KOPT-K1 (cell line): ENCODE data around the gene KCNH4.

Source experiments
- H3K27ac ChIP-seq: fragments of 200-600 bp; sonication (generic); 2 replicates; pipeline ENCODE4 v1.5.1; 2016; ENCODE audit warnings: antibody characterized with exemption, mild to moderate bottlenecking, low read depth, low read length; ENCODE audit not compliant: poor library complexity, severe bottlenecking
- H3K36me3 ChIP-seq: fragments of 200-600 bp; sonication (generic); 2 replicates; pipeline ENCODE4 v1.5.1; 2017; ENCODE audit warnings: antibody characterized with exemption, mild to moderate bottlenecking, low read length, moderate library complexity; ENCODE audit not compliant: insufficient read depth
- H3K9me3 ChIP-seq: fragments of 200-600 bp; sonication (generic); 2 replicates; pipeline ENCODE4 v1.5.1; 2017; ENCODE audit warnings: antibody characterized with exemption, low read length, mild to moderate bottlenecking; ENCODE audit not compliant: insufficient read depth, poor library complexity, severe bottlenecking

Gene KCNH4

DNA sequence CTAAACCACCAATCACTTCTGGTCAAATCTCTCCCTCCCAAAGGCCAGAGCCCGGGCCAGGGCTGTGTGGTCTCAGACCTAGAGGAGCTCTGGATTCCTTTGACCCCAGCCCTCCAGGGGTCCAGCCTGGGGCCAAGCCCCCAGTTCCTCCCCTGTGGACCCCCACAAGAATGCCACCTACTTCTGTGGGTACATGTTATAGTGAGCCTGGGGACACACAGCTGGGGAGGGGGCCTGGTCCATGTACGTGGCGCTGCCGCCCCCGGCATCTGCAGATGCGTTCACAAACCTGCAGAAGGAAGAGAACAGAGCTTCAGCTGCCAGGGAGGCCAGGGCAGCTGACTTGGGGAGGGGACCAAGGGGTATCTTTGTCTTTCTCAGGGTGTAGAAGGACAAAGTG is 21.2 kb upstream of the KCNH4 start:
- H3K9me3 ChIP-seq: no peaks in the 10 kb centered on the region
- no peak overlapping the region for H3K27ac ChIP-seq
- peaks cover 83% of the 10 kb centered on the region for H3K36me3 ChIP-seq

DNA sequence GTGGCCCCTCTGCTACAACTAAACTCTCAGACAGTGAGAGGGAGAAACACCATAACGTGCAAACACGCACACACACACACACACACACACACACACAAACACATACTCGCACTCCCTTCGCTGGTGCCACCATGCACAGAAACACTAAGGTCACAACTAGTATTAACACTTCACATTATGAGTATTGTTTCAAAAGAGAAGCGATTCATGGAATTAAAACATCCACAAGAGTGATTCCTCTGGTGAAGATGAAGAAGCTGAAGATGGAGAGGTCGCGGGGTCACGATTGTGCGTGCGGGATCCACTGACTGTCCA is 20.5 kb upstream of the KCNH4 start:
- Histone ChIP-seq H3K27ac (no peak overlapping the region), H3K36me3 (peaks cover 75% of the 10 kb centered on the region)

DNA sequence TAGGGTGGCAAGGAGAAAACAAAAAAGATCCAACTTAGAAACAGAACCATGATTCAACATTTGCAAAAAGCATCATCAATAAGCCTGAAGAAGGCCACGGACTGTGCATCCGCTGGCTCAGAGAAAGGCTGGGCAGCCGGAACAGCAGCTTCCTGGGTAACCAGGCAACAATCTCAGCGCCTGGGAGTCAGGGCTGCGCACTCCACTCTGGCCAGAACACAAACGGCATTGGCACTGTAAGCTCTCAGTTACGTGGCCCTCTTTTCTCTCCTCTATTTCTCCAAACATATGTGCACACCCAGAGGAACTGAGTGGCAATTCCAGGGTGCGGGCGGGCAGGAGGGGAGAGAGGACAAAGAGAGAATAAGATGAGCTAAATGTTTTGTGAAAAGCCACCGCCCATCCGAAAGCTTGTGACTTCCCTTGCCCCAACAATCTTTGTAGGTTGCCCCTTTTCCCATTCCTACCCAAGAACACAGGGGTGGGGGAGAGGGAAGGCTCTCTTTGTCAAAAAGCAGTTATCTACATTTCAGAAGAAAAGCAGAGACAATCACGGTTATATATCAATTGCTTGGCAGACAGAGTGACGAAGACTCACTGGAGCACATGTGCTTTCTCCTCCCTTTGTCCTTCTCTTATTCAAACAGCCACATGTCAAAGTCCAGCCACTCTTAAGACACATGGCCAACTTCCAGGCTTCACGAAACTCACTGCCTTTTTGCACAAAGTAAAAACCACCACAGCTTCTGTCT is 19.9 kb upstream of the KCNH4 start:
- Histone ChIP-seq H3K9me3 (no peaks in the 10 kb centered on the region), H3K36me3 (peaks cover 70% of the 10 kb centered on the region), H3K27ac (no peak overlapping the region)

More for the DNA sequence above, 20.5 kb upstream of the KCNH4 start:
- no peaks in the 10 kb centered on the region for H3K9me3 ChIP-seq

DNA sequence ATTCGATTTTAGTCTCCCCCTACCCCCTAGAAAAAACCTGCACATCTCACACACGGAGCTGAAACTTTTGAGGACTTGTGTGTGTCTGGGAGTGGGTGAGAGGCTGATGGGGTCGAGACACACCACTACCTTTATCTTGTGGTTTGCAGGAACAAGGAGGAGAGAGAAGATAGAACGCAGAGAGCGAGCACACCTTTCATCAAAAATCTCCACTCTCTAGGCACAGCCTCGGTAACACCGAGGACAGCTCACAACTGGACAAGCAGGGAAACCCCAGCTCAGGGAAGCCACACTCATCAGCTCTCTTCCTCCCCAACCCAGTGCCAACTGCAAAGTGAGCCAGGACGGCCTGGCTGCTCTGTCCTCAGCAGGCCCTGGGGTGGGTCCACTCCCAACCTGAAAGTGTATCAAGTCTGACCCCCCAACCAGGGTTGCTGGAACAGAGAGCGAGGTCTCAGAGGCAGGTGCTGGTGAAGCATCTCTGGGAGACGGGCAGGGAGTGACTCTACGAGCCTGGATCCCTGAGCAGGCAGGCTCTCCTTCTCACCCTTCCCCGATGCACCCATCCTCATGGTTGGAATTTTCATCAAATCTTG is 18.6 kb upstream of the KCNH4 start:
- Histone ChIP-seq H3K9me3 (no peaks in the 10 kb centered on the region), H3K36me3 (peaks cover 56% of the 10 kb centered on the region), H3K27ac (no peak overlapping the region)

DNA sequence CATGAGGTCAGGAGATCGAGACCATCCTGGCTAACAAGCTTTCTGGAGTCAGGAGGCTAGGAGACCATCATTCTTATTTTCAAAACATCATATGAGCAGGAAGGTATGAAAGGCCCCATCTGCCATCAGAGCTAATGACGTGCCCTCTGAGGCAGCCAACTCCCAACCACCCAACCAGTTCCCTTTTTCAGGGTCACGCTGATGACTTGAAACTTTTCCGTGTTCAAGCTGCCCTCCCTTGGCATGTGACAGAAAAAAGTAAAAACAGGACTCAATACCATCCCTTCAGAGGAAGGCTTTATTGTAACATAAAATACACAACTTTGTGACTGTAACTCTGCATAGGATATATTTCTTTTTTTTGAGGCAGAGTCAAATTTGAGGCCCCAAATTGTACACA is 18.0 kb upstream of the KCNH4 start:
- H3K27ac ChIP-seq: no peak overlapping the region
- peaks cover 50% of the 10 kb centered on the region for H3K36me3 ChIP-seq
- H3K9me3 ChIP-seq: no peaks in the 10 kb centered on the region

DNA sequence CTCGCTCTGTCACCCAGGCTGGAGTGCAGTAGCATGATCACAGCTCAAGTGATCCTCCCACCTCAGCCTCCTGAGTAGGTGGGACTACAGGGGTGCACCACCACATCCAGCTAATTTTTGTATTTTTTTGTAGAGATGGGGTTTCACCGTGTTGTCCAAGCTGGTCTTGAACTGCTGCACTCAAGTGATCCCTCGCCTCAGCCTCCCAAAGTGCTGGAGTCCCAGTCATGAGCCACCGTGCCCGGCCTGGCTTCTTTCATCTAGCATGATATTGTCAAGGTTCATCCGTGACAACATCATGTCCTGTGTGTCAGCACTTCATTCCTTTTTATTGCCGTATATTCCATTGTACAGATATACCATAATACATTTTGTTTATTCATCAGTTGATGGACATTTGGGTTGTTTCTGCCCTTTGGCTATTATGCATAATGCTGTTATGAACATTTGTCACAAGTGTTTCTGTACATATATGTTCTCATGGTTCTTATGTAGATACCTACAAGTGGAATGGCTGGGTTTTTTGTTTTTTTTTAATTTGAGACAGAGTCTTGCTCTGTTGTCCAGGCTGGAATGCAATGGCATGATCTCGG is 16.7 kb upstream of the KCNH4 start:
- H3K27ac ChIP-seq: no peak overlapping the region
- H3K36me3 ChIP-seq: peaks cover 38% of the 10 kb centered on the region
- H3K9me3 ChIP-seq: no peaks in the 10 kb centered on the region

DNA sequence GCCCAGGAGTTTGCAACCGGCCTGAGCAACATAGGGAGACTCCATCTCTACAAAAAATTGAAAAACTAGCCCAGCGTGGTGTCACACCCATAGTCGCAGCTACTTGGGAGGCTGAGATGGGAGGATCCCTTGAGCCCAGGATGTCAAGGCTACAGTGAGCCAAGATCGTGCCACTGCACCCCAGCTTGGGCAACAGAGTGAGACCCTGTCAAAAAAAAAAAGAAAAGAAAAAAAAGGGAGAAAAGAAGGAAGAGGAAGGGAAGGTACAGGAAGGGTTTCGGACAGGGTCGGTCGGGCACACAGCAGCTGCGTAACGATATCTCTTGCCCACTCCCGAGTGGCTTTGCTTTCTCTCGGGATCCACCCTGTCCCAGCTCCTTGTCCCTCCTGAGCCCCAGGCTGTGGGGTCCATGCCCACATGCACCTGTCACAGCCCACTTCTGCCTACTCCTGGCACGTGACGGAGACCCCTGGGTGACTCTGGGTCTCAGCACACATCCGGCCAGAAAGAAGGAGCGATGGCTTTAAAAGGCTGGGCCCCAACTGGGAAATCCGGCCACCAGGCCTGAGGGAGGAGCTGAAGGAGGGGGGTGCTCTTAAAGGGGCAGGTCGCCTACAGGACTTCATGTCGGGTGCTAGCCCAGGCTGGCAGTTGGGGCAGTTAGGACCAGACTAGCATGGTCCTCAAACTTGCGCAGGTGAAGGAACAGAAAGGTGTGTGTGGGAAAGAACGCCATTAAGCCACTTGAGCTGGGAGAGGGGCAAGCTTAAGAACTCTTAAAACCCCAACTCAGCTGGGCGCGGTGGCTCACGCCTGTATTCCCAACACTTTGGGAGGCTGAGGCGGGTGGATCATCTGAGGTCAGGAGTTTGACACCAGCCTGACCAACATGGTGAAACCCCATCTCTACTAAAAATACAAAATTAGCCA is 13.3 kb upstream of the KCNH4 start, which contains the start of gene GHDC:
GHDC (minus strand) TSS at position 526 of the 931 bp plus-strand sequence. CDS start 913 bp downstream, outside the sequence.
- Histone ChIP-seq H3K9me3 (no peaks in the 10 kb centered on the region), H3K36me3 (0 out of 2 replicates have a peak, but pooled peaks cover 4% of the 10 kb centered on the region), H3K27ac (peak within 1 kb of the TSS; percentile 75)

DNA sequence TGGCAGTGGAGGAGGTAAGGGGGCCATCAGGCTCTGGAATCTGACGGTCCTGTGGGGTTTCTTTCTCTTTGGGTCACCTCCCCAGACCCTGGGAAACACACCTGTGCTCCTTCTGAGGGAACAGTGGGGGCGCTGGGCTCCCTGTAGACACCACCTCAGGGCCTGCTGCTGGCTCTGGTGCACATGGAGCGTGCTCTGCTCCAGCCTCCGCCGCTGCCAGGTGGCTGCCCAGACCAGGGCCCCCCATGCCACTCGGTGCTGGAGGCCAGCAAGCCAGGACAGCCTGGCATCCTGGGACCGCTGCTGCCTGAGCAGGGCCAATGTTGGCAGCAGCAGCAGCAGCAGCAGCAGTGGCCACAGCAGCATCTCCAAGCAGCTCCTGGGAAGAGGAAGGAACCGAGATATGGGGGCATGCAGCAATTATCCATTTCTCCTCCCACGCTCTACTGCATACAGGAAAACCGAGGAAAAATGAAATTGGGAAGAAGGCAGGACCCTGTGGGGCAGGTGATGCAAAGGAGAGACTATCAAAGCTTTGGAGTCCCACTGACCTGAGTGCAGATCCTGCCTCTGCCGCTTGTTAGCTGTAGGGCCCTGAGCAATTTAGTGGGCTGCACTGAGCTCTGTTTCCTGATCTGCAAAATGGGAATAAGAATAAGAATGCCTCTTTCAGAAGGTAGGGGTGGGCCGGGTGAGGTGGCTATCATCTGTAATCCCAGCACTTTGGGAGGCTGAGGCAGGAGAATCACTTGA is 12.4 kb upstream of the KCNH4 start:
- H3K36me3 ChIP-seq: no peaks in the 10 kb centered on the region
- no peaks in the 10 kb centered on the region for H3K9me3 ChIP-seq
- H3K27ac ChIP-seq: peak overlapping the region; percentile 75

DNA sequence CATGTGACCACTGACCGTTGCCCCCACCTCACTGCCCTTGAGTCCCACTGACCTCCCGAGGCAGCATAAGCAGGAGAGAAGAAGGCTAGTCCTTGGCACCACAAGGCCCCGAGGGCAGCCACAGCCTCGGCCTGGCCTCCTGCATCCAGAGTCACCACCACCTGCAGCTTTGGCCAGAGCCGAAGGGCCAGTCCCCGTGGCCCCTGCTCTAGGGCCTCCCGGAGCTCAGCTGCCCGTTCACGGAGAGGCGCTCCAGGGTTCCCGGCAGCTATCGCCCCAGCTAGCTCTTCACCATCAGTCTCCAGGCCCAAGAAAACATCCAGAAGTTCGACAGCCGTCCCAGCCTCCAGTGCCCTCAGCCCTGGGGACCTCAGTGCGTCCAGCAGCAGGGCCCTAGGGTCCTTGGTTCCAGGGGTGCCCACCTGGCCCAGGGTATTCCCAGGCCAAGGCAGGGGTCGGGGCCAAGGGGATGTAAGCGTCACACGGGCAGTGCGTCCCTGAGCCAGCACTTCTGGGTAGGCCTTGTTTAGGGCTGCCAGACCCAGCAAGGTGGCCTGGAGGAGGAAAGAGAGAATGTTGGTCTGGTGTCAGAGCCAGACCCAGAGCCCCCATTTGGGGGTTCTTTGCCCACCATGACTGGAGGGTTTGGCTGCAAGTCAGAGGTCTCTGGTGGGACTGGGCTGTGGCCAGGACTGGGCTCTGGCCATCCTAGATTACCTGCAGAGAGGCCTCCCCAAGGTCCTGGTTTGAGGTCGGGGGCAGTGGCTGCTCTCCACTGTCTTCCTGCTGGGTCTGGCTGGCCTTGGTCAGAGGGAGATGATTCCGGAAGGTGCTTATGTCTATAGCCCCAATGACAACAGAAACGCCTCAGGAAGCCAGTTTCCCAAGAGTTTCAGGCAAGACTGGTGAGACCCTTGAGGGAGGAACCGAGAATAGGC is 11.5 kb upstream of the KCNH4 start:
- Histone ChIP-seq H3K27ac (no peak overlapping the region), H3K36me3 (no peaks in the 10 kb centered on the region), H3K9me3 (no peaks in the 10 kb centered on the region)

DNA sequence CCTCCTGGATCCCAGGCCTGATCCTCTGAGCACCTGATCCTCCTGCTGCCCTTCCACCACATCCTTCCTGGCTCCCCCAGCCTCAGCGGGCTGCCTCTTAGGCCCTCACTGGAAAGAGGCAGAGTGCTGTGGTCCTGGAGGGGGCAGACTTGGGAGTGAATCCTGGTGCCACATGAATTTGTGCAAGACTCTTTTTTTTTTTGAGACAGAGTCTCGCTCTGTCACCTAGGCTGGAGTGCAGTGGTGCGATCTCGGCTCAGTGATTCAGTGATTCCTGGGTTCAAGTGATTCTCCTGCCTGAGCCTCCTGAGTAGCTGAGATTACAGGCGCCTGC is 10.3 kb upstream of the KCNH4 start:
- Histone ChIP-seq H3K36me3 (no peaks in the 10 kb centered on the region), H3K9me3 (no peaks in the 10 kb centered on the region), H3K27ac (no peak overlapping the region)

DNA sequence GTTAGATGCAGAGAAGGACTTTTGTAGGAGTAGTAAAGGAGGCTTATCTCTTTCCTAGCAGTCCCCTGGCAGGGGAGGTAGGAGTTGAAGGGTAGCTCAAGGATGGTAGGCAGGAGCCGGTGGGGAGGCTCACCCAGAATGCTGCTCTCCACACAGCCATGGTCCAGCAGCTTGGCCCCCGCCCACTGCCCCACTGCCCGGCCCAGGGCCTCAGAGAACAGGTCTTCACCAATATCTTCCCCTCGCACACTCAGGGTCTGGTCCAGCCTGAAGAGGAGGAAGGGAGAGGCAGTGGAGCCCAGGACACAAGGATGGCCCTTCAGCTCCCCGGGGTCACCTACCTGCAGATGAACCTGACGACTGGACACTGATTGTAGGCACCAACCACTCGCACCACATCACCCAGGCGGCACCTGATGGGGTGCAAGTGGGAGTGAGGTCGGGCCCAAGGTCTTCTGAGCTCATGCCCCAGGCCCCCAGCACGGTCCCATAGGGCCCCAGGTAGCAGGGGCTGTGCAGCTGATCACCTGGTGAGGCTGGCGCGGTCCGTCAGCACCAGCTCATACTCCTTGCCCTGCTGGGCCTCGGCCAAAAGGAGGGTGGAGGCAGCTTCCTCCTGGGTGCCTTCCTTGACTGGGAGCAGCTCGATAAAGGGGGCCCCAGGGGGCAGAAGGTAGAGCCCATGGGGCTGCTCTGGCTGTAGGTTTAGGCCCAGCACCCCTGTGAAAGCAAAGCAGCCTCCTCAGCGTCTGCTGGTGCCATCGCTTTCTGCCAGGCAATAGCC is 9.7 kb upstream of the KCNH4 start:
- Histone ChIP-seq H3K36me3 (no peaks in the 10 kb centered on the region), H3K9me3 (no peaks in the 10 kb centered on the region), H3K27ac (no peak overlapping the region)

DNA sequence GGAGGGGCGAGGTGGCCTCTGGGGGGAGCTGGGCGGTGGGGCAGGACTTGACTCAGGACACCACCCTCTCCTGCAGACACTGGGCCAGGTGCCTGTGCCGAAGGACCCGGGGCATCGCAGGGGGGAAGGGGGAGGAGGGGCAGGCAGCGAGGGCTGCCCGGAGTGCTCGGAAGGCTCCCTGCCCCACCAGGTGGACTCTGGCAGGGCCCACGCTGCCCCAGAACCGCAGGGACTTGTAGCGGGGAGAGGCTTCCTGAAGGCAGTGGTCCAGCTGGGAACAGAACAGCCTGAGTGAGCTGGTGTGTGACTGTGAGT is 8.7 kb upstream of the KCNH4 start:
- H3K36me3 ChIP-seq: no peaks in the 10 kb centered on the region
- H3K9me3 ChIP-seq: no peaks in the 10 kb centered on the region
- no peak overlapping the region for H3K27ac ChIP-seq
